Neural crest cell (in vitro differentiated cells): ENCODE measurements around the gene ELANE. TPM values are rescaled to one million over a fixed set of nuclear protein-coding genes. Genes with fewer than 3 reads are reported as not detected.
A peak's percentile ranks its signal among the peaks of the same experiment; 100 is the strongest.

Experiments
- DNase-seq: peaks from one replicate; pipeline ENCODE4 v3.0.0; 2021; ENCODE audit warnings: low read depth, mixed read lengths, low spot score
- H3K27ac Mint-ChIP-seq: one replicate; pipeline ENCODE4 v1.8.0; 2021; ENCODE audit warnings: mild to moderate bottlenecking, mixed read lengths; ENCODE audit not compliant: unreplicated experiment
- H3K27me3 Mint-ChIP-seq: 2 replicates; pipeline ENCODE4 v1.8.0; 2021; ENCODE audit warnings: low read depth, mild to moderate bottlenecking, mixed read lengths
- H3K36me3 Mint-ChIP-seq: 2 replicates; pipeline ENCODE4 v1.8.0; 2021; ENCODE audit warnings: low read depth, mild to moderate bottlenecking, mixed read lengths
- H3K4me1 Mint-ChIP-seq: 2 replicates; pipeline ENCODE4 v1.8.0; 2021; ENCODE audit warnings: mixed read lengths
- H3K4me3 Mint-ChIP-seq: one replicate; pipeline ENCODE4 v1.8.0; 2021; ENCODE audit warnings: mild to moderate bottlenecking, mixed read lengths
- H3K9me3 Mint-ChIP-seq: 2 replicates; pipeline ENCODE4 v1.8.0; 2021; ENCODE audit warnings: mixed read lengths
- CTCF ChIP-seq: fragments of 200-600 bp; sonication (generic); conservative IDR thresholded peaks from 2 replicates; pipeline ENCODE4 v1.5.0; 2021; ENCODE audit warnings: antibody characterized with exemption, mild to moderate bottlenecking
- total RNA-seq: library from RNA; stranded (reverse); gene quantifications from 2 replicates; pipeline ENCODE4 v1.2.1, GENCODE V29; 2021

Gene ELANE
- total RNA-seq, 1 donor from 2014 or later, result not detected

- Mint-ChIP-seq H3K27me3 (peaks cover 32% of the 10 kb centered on the region), H3K36me3 (no peaks in the 10 kb centered on the region), H3K4me1 (no peaks in the 10 kb centered on the region), H3K4me3 (no peak overlapping the region), H3K27ac (no peak overlapping the region), H3K9me3 (no peaks in the 10 kb centered on the region)
- TF ChIP-seq CTCF, result no peak
- DNase-seq, result no peak
Observed at GRCh38 chr19:855566-856120, 3.5 kb downstream of the ELANE start.

- no peak for TF ChIP-seq CTCF
- peaks cover 52% of the 10 kb centered on the region for H3K27me3 Mint-ChIP-seq
- no peaks in the 10 kb centered on the region for H3K36me3 Mint-ChIP-seq
- H3K4me3 Mint-ChIP-seq, result no peak overlapping the region
- no peaks in the 10 kb centered on the region for H3K9me3 Mint-ChIP-seq
- H3K27ac Mint-ChIP-seq, result no peak overlapping the region
- DNase-seq, result no peak
- peaks cover 3% of the 10 kb centered on the region for H3K4me1 Mint-ChIP-seq
Observed at GRCh38 chr19:858284-858683, 6.2 kb downstream of the ELANE start.

DNA sequence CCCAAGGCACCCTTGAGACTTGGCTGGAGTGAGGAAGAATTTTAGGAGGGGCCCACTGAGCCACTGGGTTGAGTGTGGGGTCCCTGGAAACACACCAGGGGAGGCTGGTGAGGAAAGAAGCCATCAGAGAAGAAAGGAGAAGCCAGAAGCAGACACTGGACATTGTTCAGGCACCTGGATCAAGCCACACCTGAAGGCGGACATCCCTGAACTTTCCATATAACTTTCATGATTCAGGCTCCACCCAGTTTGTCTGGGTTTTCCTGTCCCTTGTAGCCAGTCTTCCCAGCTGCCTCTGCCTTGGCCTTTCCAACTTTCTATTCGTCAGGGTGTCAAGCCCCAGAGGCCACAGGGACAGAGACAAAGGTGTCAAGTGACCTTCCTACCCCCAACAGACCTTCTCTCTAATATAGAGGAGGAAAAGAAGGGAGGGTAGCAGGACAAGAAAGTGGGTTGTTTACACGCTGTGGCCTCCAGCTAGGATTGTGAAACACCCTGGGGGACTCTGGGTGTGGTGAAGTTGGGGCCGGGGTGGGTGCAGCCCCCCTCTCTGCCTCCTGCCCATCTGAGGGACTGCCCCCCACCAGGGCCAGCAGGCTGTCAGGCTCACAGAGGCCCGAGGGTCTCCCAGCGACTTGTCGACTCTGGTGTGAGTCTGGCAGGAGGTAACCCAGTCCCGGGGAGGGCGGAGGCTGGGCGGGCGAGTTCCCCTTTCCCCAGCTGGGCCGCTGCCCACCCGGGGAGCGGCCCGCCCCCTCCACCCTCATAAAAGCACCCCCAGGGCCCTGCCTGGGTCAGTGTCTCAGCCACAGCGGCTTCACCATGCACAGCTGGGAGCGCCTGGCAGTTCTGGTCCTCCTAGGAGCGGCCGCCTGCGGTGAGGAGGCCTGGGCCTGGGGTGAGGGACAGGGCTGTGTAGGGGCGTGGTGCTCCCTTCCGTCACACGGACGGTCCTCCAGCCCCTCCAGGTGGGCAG is 7.1 kb downstream of the ELANE start, which contains the start of gene CFD:
CFD (plus strand) TSS at position 797 of the 976 bp plus-strand sequence; CDS start at position 823, 26 bp downstream.
- H3K36me3 Mint-ChIP-seq, result no peaks in the 10 kb centered on the region
- no peak for DNase-seq
- H3K4me1 Mint-ChIP-seq, result peaks cover 7% of the 10 kb centered on the region

GRCh38 chr19:861141-861755 is 9.1 kb downstream of the ELANE start:
- TF ChIP-seq CTCF, result no peak
- Mint-ChIP-seq H3K27me3 (peaks cover 67% of the 10 kb centered on the region), H3K9me3 (no peaks in the 10 kb centered on the region), H3K36me3 (no peaks in the 10 kb centered on the region), H3K4me3 (no peak overlapping the region), H3K4me1 (peaks cover 7% of the 10 kb centered on the region), H3K27ac (no peak overlapping the region)
- DNase-seq, result no peak

More for the DNA sequence above, 7.1 kb downstream of the ELANE start, which contains the start of gene CFD:
- Mint-ChIP-seq H3K27ac (no peak within 1 kb of the TSS), H3K27me3 (peaks cover 60% of the 10 kb centered on the region), H3K4me3 (peak within 1 kb of the TSS; percentile 59), H3K9me3 (no peaks in the 10 kb centered on the region)
- no peak for TF ChIP-seq CTCF

- Mint-ChIP-seq H3K36me3 (no peaks in the 10 kb centered on the region), H3K4me3 (no peak overlapping the region), H3K27ac (no peak overlapping the region), H3K4me1 (peaks cover 7% of the 10 kb centered on the region), H3K9me3 (no peaks in the 10 kb centered on the region), H3K27me3 (peaks cover 65% of the 10 kb centered on the region)
- peak; percentile 44 for DNase-seq
- TF ChIP-seq CTCF, result peak; percentile 21
Observed at GRCh38 chr19:861756-862580, 9.9 kb downstream of the ELANE start.
